GM19324 (cell line): ENCODE results near the gene CTBP1.
A peak's percentile ranks its signal among the peaks of the same experiment; 100 is the strongest.

ENCODE experiments used
- ATAC-seq: cut with Tn5 transposase; IDR thresholded peaks from one replicate; pipeline ENCODE4 v1.9.1; 2021; ENCODE audit warnings: mild to moderate bottlenecking, moderate library complexity; ENCODE audit not compliant: unreplicated experiment, low FRiP score

Gene CTBP1

GRCh38 chr4:1226144-1226481, 22.8 kb downstream of the CTBP1 start:
- no peak for ATAC-seq

DNA sequence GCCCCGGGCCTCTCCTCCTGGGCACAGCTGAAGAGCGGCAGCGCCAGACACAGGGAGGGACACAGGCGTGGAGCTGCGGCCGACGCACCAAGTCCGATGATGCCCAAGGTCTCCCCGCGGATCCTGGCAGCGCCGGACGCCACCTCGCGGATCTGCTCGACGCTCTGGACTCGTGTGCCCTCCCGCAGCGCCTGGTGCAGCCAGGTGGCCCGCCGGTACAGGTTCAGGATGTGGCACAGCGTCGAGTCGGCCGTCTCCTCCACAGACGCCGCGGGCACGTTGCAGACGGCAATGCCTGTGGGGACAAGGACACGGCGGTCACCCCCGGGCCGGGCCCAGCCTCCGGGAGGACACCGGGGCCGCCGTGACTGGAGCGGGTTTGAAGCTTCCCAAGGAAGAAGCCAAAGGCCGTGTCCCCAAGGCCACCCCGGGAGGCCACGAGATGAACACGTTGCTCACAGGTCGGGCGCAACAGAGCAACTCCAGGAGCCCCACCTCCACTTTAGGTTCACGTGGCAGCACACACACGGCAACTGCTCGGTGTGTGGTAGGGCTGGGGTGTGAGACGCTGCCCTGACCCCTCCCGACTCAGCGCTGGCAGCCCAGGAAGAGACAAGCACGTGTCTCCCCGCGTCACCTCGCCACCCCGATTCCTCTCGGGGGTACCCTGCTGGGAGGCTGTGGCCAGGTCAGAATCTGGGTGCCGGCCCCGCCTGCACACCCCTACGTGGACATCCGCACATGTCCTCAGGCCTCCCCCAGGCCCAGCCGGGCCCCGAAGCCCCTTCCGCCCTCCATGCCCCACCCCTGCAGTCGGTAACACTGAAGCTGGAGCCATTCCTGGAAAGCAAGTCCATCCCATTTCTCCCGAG, 23.4 kb downstream of the CTBP1 start:
- no peak for ATAC-seq

DNA sequence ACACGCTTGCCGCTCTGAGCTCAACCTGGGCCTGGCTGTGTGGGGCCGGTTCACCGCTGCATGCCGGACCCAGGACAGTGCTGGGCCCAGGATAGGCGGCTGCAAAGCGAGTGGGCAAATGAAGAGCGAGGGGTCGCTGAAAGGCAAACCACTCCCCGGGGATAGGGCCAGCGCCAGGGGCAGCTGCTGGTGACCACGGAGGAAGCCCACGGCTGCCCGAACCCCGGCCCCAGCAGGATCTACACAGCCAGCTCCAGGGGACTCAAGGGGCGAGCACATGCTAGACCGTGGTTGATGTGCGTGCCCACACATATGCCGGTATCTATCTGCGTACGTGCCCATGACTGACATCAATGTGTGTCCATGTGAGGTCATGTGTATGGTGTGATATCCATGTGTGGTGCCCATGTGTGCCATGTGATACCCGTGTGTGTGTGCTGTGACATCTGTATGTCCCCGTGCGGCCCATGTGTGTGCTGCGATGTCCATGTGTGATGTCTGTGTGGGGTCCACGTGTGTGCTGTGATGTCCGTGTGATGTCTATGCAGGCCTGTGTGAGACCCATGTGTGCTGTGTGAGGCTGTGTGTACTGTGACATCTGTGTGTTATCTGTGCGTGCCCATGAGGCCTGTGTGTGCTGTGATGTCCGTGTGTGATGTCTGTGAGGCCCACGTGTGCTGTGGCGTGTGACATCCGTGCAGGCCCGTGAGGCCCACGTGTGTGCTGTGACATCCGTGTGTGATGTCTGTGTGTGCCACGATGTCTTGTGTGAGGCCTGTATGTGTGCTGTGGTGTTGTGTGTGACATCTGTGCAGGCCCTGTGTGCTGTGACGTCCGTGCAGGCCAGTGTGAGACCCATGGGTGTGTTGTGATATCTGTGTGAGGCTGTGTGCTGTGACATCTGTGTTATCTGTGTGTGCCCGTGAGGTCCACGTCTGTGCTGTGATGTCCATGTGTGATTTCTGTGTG, 24.8 kb downstream of the CTBP1 start:
- ATAC-seq = no peak

DNA sequence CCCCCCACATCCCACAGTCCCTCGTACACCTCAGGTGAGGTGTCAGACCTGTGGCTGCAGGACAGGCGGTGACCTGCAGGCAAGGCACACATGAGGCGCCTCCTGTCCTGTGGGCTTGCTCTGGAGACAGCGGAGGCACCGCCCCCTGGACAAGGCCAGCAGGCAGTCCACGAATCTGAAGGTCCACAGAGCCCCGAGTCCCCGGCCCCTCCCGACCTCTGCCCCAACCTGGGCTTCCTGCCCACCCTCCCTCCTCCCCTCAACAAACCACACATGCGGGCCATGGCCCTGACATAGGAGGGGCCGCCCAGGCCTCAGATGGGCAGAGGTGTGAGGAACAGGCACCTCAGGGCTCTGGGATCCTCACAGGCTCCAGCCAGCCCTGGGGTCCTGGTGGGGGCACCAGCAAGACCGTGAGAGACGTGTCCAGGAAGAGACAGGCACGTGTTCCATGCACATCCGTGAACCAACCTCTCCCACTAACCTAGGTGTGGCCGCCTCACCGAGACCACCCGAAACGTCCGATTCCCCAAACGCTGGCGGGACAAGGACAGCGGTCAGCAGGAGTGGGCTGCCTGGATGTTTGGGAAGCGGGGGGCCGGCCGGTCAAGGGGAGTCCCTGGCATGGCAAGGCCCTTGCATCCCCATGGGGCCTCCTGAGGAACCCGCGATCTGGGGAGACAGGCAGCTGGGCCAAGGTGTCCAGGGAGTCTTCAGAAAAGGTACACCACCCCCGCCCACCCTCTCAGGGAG, 25.8 kb downstream of the CTBP1 start:
- no peak for ATAC-seq

- ATAC-seq = no peak
Measured at GRCh38 chr4:1222036-1222789, 26.7 kb downstream of the CTBP1 start.

DNA sequence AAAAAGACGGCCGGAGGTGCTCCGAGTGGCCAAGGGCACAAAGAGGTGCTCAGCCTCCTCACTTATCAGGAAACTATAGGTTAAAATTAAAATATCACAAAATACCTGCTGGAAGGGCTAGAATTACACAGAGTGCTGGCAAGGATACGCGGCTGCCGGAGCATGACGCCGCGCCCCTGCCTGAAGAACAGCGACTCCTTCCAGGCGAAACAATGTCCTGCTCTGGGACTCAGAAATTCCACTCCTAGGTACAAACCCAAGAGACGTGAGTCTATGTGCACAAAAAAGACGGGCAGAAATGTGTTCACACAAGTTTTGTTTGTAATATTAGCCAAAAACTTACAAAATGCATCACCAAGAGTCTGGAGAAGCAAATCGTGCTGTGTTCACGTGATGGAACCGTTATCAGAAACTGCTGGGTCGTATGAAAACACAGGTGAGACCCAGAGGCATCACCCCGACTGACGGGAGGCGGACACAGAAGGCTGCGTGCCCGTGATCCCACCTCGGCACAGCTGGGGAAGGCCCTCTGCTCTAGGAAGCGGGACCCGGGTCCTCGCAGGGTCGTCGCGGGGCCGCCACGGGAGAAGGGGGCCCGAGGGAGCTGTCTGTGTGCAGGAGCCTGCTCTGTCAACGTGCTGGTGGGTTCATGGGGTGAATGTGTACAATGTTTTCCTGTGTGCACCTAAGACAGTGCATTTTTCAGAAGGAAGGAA, 27.6 kb downstream of the CTBP1 start:
- ATAC-seq = no peak

DNA sequence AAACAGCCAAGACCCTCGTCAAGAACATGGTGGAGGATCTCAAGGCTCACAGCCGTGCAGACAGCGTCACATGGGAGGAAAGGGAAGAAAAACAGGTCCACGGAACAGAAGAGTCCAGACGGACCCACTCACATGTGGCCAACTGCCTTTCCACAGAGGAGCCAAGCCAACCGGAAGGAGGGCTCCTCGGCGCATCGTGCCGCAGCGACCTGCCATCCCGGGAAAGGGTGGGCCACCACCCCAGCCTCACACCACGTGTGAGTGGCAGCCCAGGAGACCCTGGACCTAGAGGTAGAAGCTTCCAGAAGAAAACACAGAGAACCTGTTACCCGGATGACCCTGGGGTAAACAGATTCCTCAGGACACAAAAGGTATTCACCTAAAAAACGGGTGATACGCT, 28.4 kb downstream of the CTBP1 start:
- ATAC-seq = no peak

DNA sequence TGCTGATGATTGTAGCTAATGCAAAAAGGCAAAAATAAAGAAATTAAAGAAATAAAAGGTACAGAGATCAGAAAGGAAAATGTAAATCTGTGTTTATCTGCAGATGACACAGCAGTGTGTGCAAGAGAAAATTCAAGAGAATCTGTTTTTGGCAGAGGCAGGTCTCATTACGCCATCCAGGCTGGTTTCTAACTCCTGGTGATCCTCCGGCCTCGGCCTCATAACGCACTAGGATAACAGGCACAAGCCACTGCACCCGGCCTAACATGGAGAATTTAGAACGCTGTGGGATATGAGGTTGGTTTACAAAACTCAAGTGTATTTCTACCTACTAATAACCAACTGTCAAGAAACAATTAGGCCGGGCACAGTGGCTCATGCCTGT, 29.4 kb downstream of the CTBP1 start:
- no peak for ATAC-seq

DNA sequence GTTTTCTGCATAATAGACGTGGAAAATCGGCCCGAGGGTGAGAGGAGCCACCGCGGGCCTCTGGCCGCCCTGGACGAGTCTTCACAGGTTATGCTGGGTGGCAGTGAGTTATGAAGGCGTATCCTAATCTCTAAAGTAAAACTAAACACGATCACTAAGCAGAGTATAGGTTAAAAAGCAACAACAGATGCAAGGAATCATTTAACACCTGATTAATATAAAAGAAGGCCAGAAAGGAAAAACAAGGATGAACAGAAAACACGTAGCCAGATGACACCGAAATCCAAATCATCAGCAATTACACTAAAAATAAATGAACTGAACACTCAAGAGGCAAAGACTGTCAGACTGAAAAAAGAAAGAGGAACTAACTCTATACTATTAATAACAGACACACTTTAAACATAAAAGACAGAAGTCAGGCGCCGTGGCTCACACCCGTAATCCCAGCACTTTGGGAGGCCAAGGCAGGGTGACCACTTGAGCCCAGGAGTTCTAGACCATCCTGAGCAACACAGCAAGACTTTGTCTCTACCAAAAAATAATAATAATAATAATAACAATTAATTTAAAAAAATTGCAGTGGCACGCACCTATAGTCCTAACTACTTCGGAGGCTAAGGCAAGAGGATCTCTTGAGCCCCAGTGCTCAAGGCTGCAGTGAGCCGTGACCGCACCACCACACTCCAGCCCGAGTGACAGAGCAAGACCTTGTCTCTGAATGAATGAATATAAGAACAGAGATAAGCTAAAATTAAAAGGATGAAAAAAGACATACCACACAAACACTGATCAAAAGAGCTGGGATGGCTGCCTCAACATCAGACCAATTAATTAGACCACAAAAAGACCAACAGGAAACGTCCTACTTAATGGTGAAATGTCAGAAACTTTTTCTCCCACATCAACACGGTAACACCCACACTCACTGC, 30.0 kb downstream of the CTBP1 start:
- ATAC-seq = peak; percentile 64

GRCh38 chr4:1217366-1217765, 31.6 kb downstream of the CTBP1 start:
- ATAC-seq = no peak

DNA sequence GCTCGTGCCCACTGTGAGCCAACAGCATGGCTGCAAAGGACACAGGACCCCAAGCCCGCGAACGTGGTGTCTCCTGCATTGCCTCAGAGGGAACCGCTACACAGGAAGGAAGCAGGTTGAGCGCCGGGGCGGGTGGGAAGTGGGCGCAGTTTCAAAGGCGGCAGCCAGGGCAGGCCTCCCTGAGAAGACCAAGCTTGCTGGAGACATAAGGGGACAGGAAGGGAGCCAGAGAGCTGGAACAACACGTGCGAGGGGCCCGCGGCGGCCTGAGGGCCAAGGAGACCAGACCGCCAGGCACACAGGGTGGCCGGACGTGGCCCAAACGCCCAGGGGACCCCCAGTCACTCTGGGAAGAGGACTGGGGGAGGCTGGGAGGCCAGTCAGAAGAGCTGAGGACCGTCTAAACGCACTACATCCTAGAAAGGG, 32.0 kb downstream of the CTBP1 start:
- ATAC-seq = no peak

DNA sequence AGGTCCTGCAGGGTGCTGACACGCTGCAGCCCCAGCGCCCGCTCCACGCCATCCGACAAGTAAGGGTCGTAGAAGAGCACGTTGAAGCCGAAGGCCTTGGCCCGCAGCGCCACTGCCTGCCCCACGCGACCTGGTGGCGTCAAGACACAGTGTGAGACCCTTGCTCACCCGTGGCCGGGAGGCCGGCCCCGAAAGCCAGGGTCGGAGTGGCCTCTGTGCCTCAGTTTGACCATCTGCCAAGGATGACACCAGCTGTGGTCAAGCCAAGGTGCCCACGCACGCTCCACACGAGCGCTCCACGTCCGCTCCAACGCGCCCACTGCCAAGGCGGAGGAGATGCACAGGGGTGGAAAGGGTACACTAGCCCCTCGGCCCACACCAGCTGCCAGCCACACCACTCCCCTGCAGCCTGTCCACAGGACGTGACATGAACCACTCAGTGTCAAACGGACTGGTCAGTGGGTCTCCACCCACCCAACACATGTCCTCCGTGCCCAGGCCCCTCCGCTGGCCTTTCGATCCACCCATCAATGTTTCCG, 32.8 kb downstream of the CTBP1 start:
- ATAC-seq = no peak

GRCh38 chr4:1215141-1216075, 33.5 kb downstream of the CTBP1 start:
- peak; percentile 60 for ATAC-seq

DNA sequence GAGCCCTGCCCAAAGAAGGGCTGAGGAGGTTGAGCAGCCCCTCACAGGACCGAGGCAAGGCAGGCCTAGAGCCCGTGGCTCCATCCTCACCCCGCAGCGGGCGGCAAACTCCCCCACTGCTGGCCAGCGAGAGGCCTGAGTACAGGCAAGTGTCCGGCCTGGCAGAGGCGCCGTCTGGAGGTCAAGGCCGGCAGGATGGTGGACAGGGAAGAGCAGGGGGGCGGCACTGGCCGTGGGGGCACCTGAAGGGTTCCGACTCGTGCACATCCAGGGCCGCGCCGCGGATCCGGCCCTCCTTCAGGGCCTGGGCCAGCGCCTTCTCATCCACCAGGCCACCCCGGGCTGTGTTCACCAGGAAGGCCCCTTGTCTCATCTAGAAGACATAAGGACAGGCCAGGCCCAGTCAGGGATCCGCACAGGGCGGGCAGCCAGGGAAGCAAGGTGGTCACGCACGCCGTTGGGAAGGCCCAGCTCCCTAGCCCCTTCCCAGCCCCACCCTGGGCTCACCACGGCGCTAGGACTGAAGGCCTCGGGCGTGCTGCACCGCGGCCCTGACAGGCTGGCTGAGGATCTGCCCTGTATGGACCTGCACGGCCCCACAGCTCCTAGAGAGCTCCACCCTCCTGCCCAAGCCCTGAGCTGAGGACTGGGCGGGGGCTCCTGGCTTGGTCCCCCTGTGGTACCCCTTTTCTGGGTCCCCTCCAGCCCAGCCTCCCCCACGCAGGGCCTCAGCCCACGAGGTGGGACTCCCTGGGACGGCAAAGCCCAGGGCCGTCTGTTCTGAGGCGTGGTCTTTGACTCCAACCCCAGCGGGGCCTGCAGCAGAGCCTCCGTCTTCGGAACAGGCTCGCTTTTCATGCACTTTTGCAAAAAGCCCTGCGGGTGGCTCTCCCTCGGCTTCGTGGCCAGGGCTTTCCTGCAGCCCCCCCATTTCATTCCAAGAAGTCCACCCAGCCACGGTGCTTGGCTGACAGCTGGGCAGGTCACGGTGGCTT, 34.5 kb downstream of the CTBP1 start:
- ATAC-seq = no peak

- no peak for ATAC-seq
Measured at GRCh38 chr4:1213336-1213995, 35.5 kb downstream of the CTBP1 start.
